GM21737 (cell line): ENCODE measurements around the gene NOS1AP.

Source experiments
- ATAC-seq: cut with Tn5 transposase; IDR thresholded peaks from one replicate; pipeline ENCODE4 v1.9.1; 2021; ENCODE audit warnings: mild to moderate bottlenecking, moderate library complexity; ENCODE audit not compliant: unreplicated experiment

The NOS1AP gene

DNA sequence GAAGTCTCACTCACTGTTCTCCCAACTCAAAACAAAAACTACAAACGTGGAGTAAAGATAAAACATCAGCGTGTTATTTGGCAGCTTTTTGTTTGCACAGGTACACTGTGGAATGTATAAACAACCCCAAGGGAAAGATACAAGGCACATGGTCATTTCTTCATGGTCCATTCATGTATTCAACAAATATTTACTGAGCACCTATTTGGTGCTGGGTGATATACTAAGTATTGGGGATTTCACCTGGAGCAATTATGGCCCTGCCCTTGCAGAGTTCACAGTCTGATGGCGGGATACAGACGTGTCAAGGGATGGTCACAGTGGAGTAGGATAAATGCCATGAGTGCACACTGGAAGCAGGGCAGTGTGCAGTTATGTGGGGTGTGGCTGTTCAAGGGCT lies 171.1 kb downstream of the NOS1AP start:
- no peak for ATAC-seq

- no peak for ATAC-seq
Observed at GRCh38 chr1:162242804-162243203, 173.3 kb downstream of the NOS1AP start.

GRCh38 chr1:162248854-162249535 lies 179.5 kb downstream of the NOS1AP start:
- ATAC-seq: no peak

- ATAC-seq: no peak
Observed at GRCh38 chr1:162250004-162250730, 180.7 kb downstream of the NOS1AP start.

DNA sequence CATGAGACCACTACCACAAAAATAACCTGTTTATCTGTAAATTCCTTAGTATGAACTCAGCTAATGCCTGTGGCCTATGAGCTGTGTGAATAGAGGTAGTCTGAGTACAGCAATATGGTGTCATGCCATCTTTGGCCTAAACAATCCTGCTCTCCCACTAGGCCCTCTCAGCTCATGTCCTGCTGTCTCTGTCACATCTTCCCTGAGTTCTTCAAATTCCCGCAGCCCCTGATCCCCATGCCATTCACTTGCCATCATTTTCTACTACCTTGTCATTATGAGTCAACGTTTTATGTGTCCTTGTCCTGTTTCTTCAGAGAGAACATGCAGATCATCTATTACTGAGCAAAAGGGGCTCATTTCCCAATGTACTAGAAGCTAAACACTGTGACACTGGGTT lies 181.6 kb downstream of the NOS1AP start:
- ATAC-seq: no peak

DNA sequence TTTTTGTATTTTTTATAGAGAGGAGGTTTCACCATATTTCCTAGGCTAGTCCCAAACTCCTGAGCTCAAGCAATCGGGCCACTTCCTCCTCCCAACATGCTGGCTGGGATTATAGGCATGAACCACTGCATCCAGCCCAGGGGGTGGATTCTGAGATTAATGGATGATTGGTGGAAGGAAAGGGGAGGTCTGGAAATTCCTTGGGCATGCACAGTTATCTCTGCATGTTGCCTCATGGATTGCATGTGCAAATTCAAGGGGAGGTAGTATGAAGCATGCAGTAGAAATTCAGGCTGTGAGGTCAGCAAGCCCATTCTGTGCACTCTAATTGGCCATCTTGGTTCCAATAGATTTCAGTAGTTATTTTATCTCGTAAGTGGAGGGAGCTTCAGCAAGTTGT lies 182.7 kb downstream of the NOS1AP start:
- no peak for ATAC-seq

DNA sequence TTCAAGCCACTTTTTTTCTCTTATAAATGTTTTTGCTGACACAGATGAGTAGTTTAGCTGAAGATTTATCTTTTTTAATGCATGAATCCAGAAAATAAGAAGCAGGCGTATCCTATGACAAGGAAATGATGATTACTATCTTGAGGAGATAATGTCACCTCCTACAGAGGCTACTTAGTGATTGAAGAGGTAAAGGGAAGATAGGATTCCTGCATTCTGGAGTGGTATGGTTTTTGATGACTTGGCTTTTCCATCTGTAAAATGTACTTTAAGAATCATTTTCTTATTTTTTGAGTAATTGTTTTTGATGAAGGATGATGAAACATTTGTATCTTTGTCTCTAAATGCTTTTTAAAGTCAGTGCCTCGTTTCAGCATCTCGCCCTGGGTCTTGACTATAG lies 184.3 kb downstream of the NOS1AP start:
- no peak for ATAC-seq

- no peak for ATAC-seq
Observed at GRCh38 chr1:162256287-162256686, 186.8 kb downstream of the NOS1AP start.

DNA sequence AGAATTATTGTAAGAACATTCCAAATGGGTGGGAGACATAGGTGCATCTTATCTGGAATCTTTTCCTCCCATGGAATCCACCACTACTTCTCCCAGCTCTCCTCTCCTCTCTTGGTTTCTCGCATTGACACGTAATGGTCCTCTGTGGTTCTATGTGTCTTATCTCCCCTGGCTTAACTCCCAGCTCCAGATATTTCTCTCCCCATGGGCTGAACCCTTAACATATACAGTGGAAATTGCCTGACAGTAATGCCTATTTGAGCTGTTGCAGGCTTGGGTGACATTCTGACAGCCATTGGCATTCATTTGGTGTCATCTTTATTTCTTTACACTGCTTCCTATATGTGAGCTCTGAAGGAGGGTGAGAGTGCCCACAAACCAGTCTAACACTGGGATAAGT lies 188.9 kb downstream of the NOS1AP start:
- ATAC-seq: no peak

GRCh38 chr1:162259894-162260455 lies 190.5 kb downstream of the NOS1AP start:
- no peak for ATAC-seq

DNA sequence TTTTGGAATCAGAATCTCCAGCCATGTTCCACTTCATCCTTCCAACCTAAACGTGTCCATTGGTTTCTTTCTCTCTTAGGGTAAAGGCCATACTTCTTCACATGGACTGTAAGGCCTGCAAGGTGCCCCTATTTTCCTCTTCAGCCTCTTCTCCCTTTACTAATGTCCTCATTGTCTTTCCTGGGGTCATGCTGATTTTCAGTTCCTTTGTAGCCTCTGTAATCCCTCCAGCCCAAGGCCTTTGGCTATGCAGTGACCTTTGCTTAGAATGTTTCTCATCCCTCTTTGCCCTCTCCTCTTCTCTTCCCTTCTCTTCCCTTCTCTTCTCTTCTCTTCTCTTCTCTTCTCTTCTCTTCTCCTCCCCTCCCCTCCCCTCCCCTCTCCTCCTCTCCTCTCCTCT lies 194.6 kb downstream of the NOS1AP start:
- no peak for ATAC-seq

GRCh38 chr1:162265983-162266382 lies 196.5 kb downstream of the NOS1AP start:
- no peak for ATAC-seq

DNA sequence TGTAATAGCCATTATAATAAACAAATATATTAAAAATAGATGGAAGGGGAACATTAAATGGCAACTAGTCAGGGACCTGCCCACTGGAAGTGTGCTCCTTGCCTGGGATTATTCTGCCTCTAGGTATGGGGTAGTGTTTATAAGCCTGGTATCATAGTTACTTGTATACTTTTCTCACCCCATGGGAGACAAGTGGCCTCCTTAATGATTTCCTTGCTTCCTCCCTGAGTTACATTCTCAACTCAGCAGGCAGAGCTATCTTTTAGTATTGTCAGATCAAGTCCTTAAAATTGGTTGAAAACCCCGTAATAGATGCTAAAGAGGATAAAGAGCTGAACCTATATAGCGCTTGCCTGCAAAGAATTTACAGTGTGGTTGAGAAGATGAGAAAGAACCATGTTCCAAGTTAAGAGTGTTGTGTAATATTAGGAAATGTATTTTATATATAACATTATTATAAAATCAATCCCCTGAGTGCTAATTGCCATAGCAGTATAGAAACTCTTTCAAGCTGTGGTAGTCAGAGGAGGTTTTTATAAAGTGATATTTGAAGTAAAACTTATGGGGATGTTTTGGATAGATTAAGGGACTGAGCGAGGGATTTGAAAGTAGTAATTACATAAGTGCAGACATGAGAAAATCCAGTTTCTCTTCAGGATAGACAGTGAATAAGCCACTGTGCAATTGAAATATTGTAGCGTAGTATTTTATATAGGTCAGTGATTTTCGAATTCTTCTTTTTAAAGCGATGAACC lies 200.7 kb downstream of the NOS1AP start:
- ATAC-seq: no peak

GRCh38 chr1:162271972-162272371 lies 202.5 kb downstream of the NOS1AP start:
- no peak for ATAC-seq

GRCh38 chr1:162272419-162272818 lies 202.9 kb downstream of the NOS1AP start:
- no peak for ATAC-seq

GRCh38 chr1:162275622-162276175 lies 206.2 kb downstream of the NOS1AP start:
- ATAC-seq: no peak

DNA sequence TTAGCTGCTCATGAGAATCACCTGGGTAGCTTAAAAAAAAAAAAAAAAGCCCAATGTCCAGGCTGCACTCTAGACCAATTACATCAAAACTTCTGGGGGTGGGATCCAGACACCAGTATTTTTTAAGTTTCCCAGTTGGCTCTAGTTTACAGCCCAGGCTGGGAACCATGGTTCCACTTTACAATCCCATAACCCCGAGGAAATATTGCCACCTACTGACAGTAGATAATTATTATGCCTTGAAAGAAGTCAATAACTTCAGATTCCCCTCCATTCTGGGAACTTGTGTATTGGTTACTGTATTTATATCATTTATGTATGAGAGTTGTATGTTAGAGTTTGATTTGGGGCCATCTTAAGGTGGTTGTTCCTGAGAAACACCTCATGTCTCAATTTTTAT lies 207.0 kb downstream of the NOS1AP start:
- no peak for ATAC-seq

DNA sequence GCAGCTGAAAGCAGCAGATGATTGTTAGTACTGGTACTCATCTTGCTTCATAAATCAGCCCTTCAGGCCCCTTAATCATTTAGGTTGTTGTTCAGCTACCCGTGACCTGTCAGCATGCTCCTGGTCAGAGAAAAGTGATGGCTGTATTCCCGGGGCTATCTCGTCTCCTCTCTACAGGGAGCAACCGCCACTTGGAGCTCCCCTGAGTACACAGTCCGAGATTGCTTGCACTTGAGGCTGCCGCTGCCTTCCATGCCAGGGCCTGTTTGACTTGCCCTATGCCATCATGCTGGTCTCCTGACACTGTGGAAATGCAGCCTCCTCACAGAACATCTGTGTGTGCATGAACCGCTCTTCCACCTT lies 209.6 kb downstream of the NOS1AP start:
- ATAC-seq: no peak

GRCh38 chr1:162281426-162281825 lies 211.9 kb downstream of the NOS1AP start:
- no peak for ATAC-seq

GRCh38 chr1:162283657-162284056 lies 214.2 kb downstream of the NOS1AP start:
- no peak for ATAC-seq

DNA sequence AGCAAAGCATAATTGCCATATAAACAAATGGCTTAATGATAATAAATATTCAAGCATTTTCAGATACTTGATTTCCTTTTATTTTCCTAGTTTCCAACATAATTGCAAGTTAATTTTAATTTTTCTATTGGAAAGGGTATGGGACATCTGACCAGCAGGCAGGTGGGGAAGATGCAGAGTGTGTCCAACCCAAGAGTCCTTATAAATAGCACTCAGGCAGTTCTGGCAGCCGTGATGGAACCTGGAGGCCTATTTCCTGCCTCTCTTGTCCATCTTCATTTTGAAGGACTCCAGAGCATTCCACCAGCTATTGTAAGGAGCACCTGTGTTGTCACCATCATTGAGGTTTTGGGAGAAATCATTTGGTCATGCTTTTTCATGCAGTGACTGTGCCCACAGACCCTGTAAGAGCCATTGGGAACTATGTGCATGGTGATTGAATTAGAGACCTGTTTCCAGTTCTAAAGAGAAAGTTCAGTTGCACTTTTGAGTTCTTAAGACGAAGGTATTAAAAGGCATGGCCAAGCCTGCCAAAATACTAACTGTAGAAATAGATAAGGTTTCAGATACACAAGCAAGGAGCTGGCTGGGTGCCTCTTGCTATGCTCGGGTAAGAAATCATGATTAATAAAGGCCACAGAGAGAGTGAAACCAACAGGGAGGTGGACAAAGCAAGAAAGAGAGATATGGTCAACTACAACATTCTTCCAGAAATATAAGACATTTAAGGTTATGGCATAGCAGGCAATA lies 214.9 kb downstream of the NOS1AP start:
- ATAC-seq: no peak
